ENCODE results near the gene RGS6. TPM values are rescaled to one million over a fixed set of nuclear protein-coding genes. Genes with fewer than 3 reads are reported as not detected.

The RGS6 gene
- total RNA-seq, 1 donor: not detected

- H3K79me2 ChIP-seq (ENCODE audit: insufficient read depth, low read length): no peaks in the 10 kb centered on the region
- no peaks in the 10 kb centered on the region for H3K9me3 ChIP-seq (ENCODE audit: low read depth, low read length)
- no peak for DNase-seq (ENCODE audit: insufficient read length, low spot score, missing footprints)
- H3K27me3 ChIP-seq (ENCODE audit: insufficient read depth, low read length): no peaks in the 10 kb centered on the region
- H4K20me1 ChIP-seq (ENCODE audit: insufficient read depth, low read length): no peaks in the 10 kb centered on the region
- no peaks in the 10 kb centered on the region for H3K36me3 ChIP-seq (ENCODE audit: insufficient read depth, low read length)
- H3K4me2 ChIP-seq (ENCODE audit: insufficient read depth, low read length): no peak overlapping the region
- H2AFZ ChIP-seq (ENCODE audit: low read length): no peak overlapping the region
- H3K4me1 ChIP-seq (ENCODE audit: insufficient read depth, low read length): no peaks in the 10 kb centered on the region
- no peak overlapping the region for H3K27ac ChIP-seq (ENCODE audit: low read depth, low read length)
- no peak overlapping the region for H3K4me3 ChIP-seq (ENCODE audit: insufficient read depth, low read length)
- no peak for TF ChIP-seq CTCF (IDR thresholded peaks at IDR 0.05; ENCODE audit: extremely low read depth, low read depth, low read length)
Measured at GRCh38 chr14:72129291-72129690, 197.1 kb downstream of the RGS6 start.

DNA sequence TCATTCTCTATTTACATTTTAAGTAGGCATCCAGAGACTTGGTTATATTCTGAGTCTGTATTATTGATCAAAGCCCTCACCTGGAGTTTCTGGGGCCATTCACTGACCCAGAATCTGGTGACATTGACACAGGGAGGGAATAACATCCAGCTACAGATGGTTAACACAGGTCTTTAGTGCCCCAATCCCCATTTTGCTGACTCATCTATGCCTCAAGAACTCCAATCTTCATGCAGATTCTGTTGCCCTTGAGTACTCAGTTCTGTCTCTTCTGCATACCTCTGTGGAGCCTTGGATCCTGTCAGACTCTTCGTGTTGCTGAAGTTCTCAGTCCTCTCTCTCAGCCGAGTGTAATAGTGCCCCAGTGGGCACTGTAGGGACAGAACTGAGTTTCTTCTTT lies 208.9 kb downstream of the RGS6 start:
- no peak for TF ChIP-seq CTCF (IDR thresholded peaks at IDR 0.05; ENCODE audit: extremely low read depth, low read depth, low read length)
- no peaks in the 10 kb centered on the region for H3K4me1 ChIP-seq (ENCODE audit: insufficient read depth, low read length)
- H3K36me3 ChIP-seq (ENCODE audit: insufficient read depth, low read length): no peaks in the 10 kb centered on the region
- no peaks in the 10 kb centered on the region for H3K9me3 ChIP-seq (ENCODE audit: low read depth, low read length)
- DNase-seq (ENCODE audit: insufficient read length, low spot score, missing footprints): no peak
- H4K20me1 ChIP-seq (ENCODE audit: insufficient read depth, low read length): no peaks in the 10 kb centered on the region
- no peak overlapping the region for H3K4me2 ChIP-seq (ENCODE audit: insufficient read depth, low read length)
- H2AFZ ChIP-seq (ENCODE audit: low read length): no peak overlapping the region
- H3K27me3 ChIP-seq (ENCODE audit: insufficient read depth, low read length): no peaks in the 10 kb centered on the region
- no peak overlapping the region for H3K27ac ChIP-seq (ENCODE audit: low read depth, low read length)
- H3K4me3 ChIP-seq (ENCODE audit: insufficient read depth, low read length): no peak overlapping the region
- H3K79me2 ChIP-seq (ENCODE audit: insufficient read depth, low read length): no peaks in the 10 kb centered on the region

GRCh38 chr14:72142328-72142727 lies 210.1 kb downstream of the RGS6 start:
- H3K4me3 ChIP-seq (ENCODE audit: insufficient read depth, low read length): no peak overlapping the region
- H3K27ac ChIP-seq (ENCODE audit: low read depth, low read length): no peak overlapping the region
- H3K79me2 ChIP-seq (ENCODE audit: insufficient read depth, low read length): no peaks in the 10 kb centered on the region
- no peak for TF ChIP-seq CTCF (IDR thresholded peaks at IDR 0.05; ENCODE audit: extremely low read depth, low read depth, low read length)
- H3K27me3 ChIP-seq (ENCODE audit: insufficient read depth, low read length): no peaks in the 10 kb centered on the region
- DNase-seq (ENCODE audit: insufficient read length, low spot score, missing footprints): no peak
- no peak overlapping the region for H3K4me2 ChIP-seq (ENCODE audit: insufficient read depth, low read length)
- H4K20me1 ChIP-seq (ENCODE audit: insufficient read depth, low read length): no peaks in the 10 kb centered on the region
- no peaks in the 10 kb centered on the region for H3K36me3 ChIP-seq (ENCODE audit: insufficient read depth, low read length)
- H2AFZ ChIP-seq (ENCODE audit: low read length): no peak overlapping the region
- H3K9me3 ChIP-seq (ENCODE audit: low read depth, low read length): no peaks in the 10 kb centered on the region
- no peaks in the 10 kb centered on the region for H3K4me1 ChIP-seq (ENCODE audit: insufficient read depth, low read length)

GRCh38 chr14:72146241-72146640 lies 214.0 kb downstream of the RGS6 start:
- Histone ChIP-seq H3K27ac (ENCODE audit: low read depth, low read length) (no peak overlapping the region), H3K4me1 (ENCODE audit: insufficient read depth, low read length) (no peaks in the 10 kb centered on the region), H3K27me3 (ENCODE audit: insufficient read depth, low read length) (no peaks in the 10 kb centered on the region), H3K79me2 (ENCODE audit: insufficient read depth, low read length) (no peaks in the 10 kb centered on the region), H3K4me3 (ENCODE audit: insufficient read depth, low read length) (no peak overlapping the region), H3K4me2 (ENCODE audit: insufficient read depth, low read length) (no peak overlapping the region), H2AFZ (ENCODE audit: low read length) (no peak overlapping the region), H3K36me3 (ENCODE audit: insufficient read depth, low read length) (no peaks in the 10 kb centered on the region), H4K20me1 (ENCODE audit: insufficient read depth, low read length) (no peaks in the 10 kb centered on the region), H3K9me3 (ENCODE audit: low read depth, low read length) (no peaks in the 10 kb centered on the region)
- TF ChIP-seq CTCF (IDR thresholded peaks at IDR 0.05; ENCODE audit: extremely low read depth, low read depth, low read length): no peak
- DNase-seq (ENCODE audit: insufficient read length, low spot score, missing footprints): no peak

Data from osteoblast (primary cell).